Retinal pigment epithelial cell (primary cell): Measurements from ENCODE around the gene SLC9A9.

Experiments used
- DNase-seq: peaks from one replicate; pipeline ENCODE4 v3.0.0-alpha.2; 2010; ENCODE audit warnings: low read depth
- H3K4me3 ChIP-seq: 2 replicates; pipeline ENCODE4 v1.5.1; 2011; ENCODE audit warnings: mild to moderate bottlenecking, low read length, control low read depth, moderate library complexity
- CTCF ChIP-seq: conservative IDR thresholded peaks from 2 replicates; pipeline ENCODE4 v1.5.1; 2011; ENCODE audit warnings: low read depth, low read length, control low read depth, inconsistent platforms

The SLC9A9 gene

GRCh38 chr3:143731320-143731719 lies 116.9 kb downstream of the SLC9A9 start:
- no peak for DNase-seq
- TF ChIP-seq CTCF: no peak
- H3K4me3 ChIP-seq: no peak overlapping the region

GRCh38 chr3:143727391-143727790 lies 120.9 kb downstream of the SLC9A9 start:
- TF ChIP-seq CTCF: no peak
- no peak for DNase-seq

GRCh38 chr3:143726727-143727126 lies 121.5 kb downstream of the SLC9A9 start:
- H3K4me3 ChIP-seq: no peak overlapping the region
- no peak for DNase-seq
- no peak for TF ChIP-seq CTCF

More at GRCh38 chr3:143727391-143727790, 120.9 kb downstream of the SLC9A9 start:
- no peak overlapping the region for H3K4me3 ChIP-seq

- no peak for DNase-seq
- TF ChIP-seq CTCF: no peak
- H3K4me3 ChIP-seq: no peak overlapping the region
These were observed 127.9 kb downstream of the SLC9A9 start for GRCh38 chr3:143720381-143720780.

GRCh38 chr3:143718463-143718862 lies 129.8 kb downstream of the SLC9A9 start:
- no peak overlapping the region for H3K4me3 ChIP-seq
- DNase-seq: no peak
- TF ChIP-seq CTCF: no peak

GRCh38 chr3:143716731-143717130 lies 131.5 kb downstream of the SLC9A9 start:
- no peak for TF ChIP-seq CTCF
- no peak for DNase-seq
- no peak overlapping the region for H3K4me3 ChIP-seq

GRCh38 chr3:143712522-143712921 lies 135.7 kb downstream of the SLC9A9 start:
- no peak for DNase-seq
- H3K4me3 ChIP-seq: no peak overlapping the region
- TF ChIP-seq CTCF: no peak
